ENCODE measurements around the gene PIGQ.

Gene PIGQ

GRCh38 chr16:591231-591630 is 21.5 kb downstream of the PIGQ start:
- DNase-seq (ENCODE audit: low read depth): no peak

GRCh38 chr16:591892-592517 is 22.2 kb downstream of the PIGQ start:
- in situ Hi-C loops (cut with HindIII; ENCODE audit: low sequenced_read_pairs): no loop called here
- no peak for DNase-seq (ENCODE audit: low read depth)
- TF ChIP-seq CTCF (IDR thresholded peaks at IDR 0.05; ENCODE audit: low read depth, low read length, missing control alignments): no peak
- H3K4me3 ChIP-seq (ENCODE audit: low read depth, low read length): no peak overlapping the region

More at GRCh38 chr16:591231-591630, 21.5 kb downstream of the PIGQ start:
- H3K4me3 ChIP-seq (ENCODE audit: low read depth, low read length): peak overlapping the region; percentile 82
- no peak for TF ChIP-seq CTCF (IDR thresholded peaks at IDR 0.05; ENCODE audit: low read depth, low read length, missing control alignments)
- in situ Hi-C loops (cut with HindIII; ENCODE audit: low sequenced_read_pairs): no loop called here

GRCh38 chr16:592518-593306 is 22.9 kb downstream of the PIGQ start:
- no peak overlapping the region for H3K4me3 ChIP-seq (ENCODE audit: low read depth, low read length)
- DNase-seq (ENCODE audit: low read depth): no peak
- in situ Hi-C loops (cut with HindIII; ENCODE audit: low sequenced_read_pairs): no loop called here
- no peak for TF ChIP-seq CTCF (IDR thresholded peaks at IDR 0.05; ENCODE audit: low read depth, low read length, missing control alignments)

- H3K4me3 ChIP-seq (ENCODE audit: low read depth, low read length): no peak overlapping the region
- in situ Hi-C loops (cut with HindIII; ENCODE audit: low sequenced_read_pairs): no loop called here
- no peak for DNase-seq (ENCODE audit: low read depth)
Observed at GRCh38 chr16:593406-593805, 23.6 kb downstream of the PIGQ start.

GRCh38 chr16:593807-594206 is 24.0 kb downstream of the PIGQ start:
- no peak for DNase-seq (ENCODE audit: low read depth)
- in situ Hi-C loops (cut with HindIII; ENCODE audit: low sequenced_read_pairs): no loop called here
- no peak overlapping the region for H3K4me3 ChIP-seq (ENCODE audit: low read depth, low read length)
- no peak for TF ChIP-seq CTCF (IDR thresholded peaks at IDR 0.05; ENCODE audit: low read depth, low read length, missing control alignments)

More at GRCh38 chr16:593406-593805, 23.6 kb downstream of the PIGQ start:
- TF ChIP-seq CTCF (IDR thresholded peaks at IDR 0.05; ENCODE audit: low read depth, low read length, missing control alignments): no peak

GRCh38 chr16:595094-595528 is 25.3 kb downstream of the PIGQ start:
- no peak for DNase-seq (ENCODE audit: low read depth)
- in situ Hi-C loops (cut with HindIII; ENCODE audit: low sequenced_read_pairs): no loop called here
- no peak for TF ChIP-seq CTCF (IDR thresholded peaks at IDR 0.05; ENCODE audit: low read depth, low read length, missing control alignments)
- H3K4me3 ChIP-seq (ENCODE audit: low read depth, low read length): no peak overlapping the region

Data from astrocyte of the cerebellum (primary cell).